Mesodermal cell (in vitro differentiated cells): ENCODE measurements around the gene ABHD4.
"Not testable (repeated sequence)": the region's sequence is repeated elsewhere in the genome, so short reads cannot be mapped to it uniquely, and the experiment has no call there.

Experiments used
- H3K27ac ChIP-seq: 2 replicates; pipeline ENCODE4 v1.7.0; 2013; ENCODE audit warnings: mild to moderate bottlenecking, low read depth, low read length, moderate library complexity; ENCODE audit not compliant: severe bottlenecking
- H3K36me3 ChIP-seq: 2 replicates; pipeline ENCODE4 v1.7.1; 2013; ENCODE audit warnings: mild to moderate bottlenecking, low read length, moderate library complexity; ENCODE audit not compliant: control insufficient read depth, insufficient read depth
- H3K4me1 ChIP-seq: one replicate; pipeline ENCODE4 v1.7.1; 2013; ENCODE audit warnings: mild to moderate bottlenecking, low read length; ENCODE audit not compliant: insufficient read depth, control insufficient read depth, poor library complexity, severe bottlenecking
- H3K4me3 ChIP-seq: 2 replicates; pipeline ENCODE4 v1.7.0; 2013; ENCODE audit warnings: low read length, control low read depth, mild to moderate bottlenecking; ENCODE audit not compliant: insufficient read depth, poor library complexity, severe bottlenecking; ENCODE audit errors: extremely low read depth
- H3K9me3 ChIP-seq: 2 replicates; pipeline ENCODE4 v1.7.1; 2013; ENCODE audit warnings: mild to moderate bottlenecking, low read length, moderate library complexity; ENCODE audit not compliant: control insufficient read depth
- WGBS, 2 experiments: methylation state at CpG; one replicate each; pipeline ENCODE4 v1.1.5; 2013; ENCODE audit warnings: missing lambda C conversion rate in 2 of 2; ENCODE audit not compliant: insufficient coverage in 2 of 2; 5-methylcytosine and 5-hydroxymethylcytosine counted together

The ABHD4 gene

GRCh38 chr14:22563987-22564386 is 34.1 kb upstream of the ABHD4 start:
- H3K36me3 ChIP-seq: peaks cover 66% of the 10 kb centered on the region

GRCh38 chr14:22564463-22564862 is 33.6 kb upstream of the ABHD4 start:
- peaks cover 71% of the 10 kb centered on the region for H3K36me3 ChIP-seq

More at GRCh38 chr14:22563987-22564386, 34.1 kb upstream of the ABHD4 start:
- H3K9me3 ChIP-seq: no peaks in the 10 kb centered on the region
- H3K27ac ChIP-seq: no peak overlapping the region
- H3K4me3 ChIP-seq: no peak overlapping the region
- H3K4me1 ChIP-seq: peaks cover 20% of the 10 kb centered on the region
- 100% methylated on average over 3 to 4 of the region's 5 CpGs for WGBS, 2 experiments

GRCh38 chr14:22565391-22565945 is 32.6 kb upstream of the ABHD4 start:
- H3K36me3 ChIP-seq: peaks cover 77% of the 10 kb centered on the region
- no CpG with 5 or more reads among the region's 3 CpGs for WGBS, 2 experiments
- H3K4me1 ChIP-seq: peaks cover 20% of the 10 kb centered on the region
- H3K9me3 ChIP-seq: no peaks in the 10 kb centered on the region
- H3K27ac ChIP-seq: no peak overlapping the region
- no peak overlapping the region for H3K4me3 ChIP-seq

More at GRCh38 chr14:22564463-22564862, 33.6 kb upstream of the ABHD4 start:
- no peak overlapping the region for H3K27ac ChIP-seq
- 91% methylated on average over 1 of the region's 1 CpG; no CpG with 5 or more reads in 1 of the 2 experiments for WGBS, 2 experiments
- H3K9me3 ChIP-seq: no peaks in the 10 kb centered on the region
- no peak overlapping the region for H3K4me3 ChIP-seq
- H3K4me1 ChIP-seq: peaks cover 20% of the 10 kb centered on the region

- Histone ChIP-seq H3K36me3 (peaks cover 85% of the 10 kb centered on the region), H3K4me1 (peaks cover 15% of the 10 kb centered on the region)
- not testable (repeated sequence) for H3K27ac ChIP-seq, H3K9me3 ChIP-seq, H3K4me3 ChIP-seq
- WGBS, 2 experiments: 93 to 100% methylated on average over 6 to 7 of the region's 9 CpGs
These were observed 31.8 kb upstream of the ABHD4 start for GRCh38 chr14:22566266-22566665.

- Histone ChIP-seq H3K9me3 (no peaks in the 10 kb centered on the region), H3K27ac (no peak overlapping the region), H3K4me3 (no peak overlapping the region), H3K36me3 (peaks cover 91% of the 10 kb centered on the region), H3K4me1 (peaks cover 10% of the 10 kb centered on the region)
- WGBS, 2 experiments: 100% methylated on average over 2 of the region's 2 CpGs; no CpG with 5 or more reads in 1 of the 2 experiments
These were observed 31.3 kb upstream of the ABHD4 start for GRCh38 chr14:22566845-22567244.

GRCh38 chr14:22567437-22567836 is 30.7 kb upstream of the ABHD4 start:
- Histone ChIP-seq H3K4me3 (no peak overlapping the region), H3K27ac (no peak overlapping the region), H3K36me3 (peaks cover 92% of the 10 kb centered on the region), H3K4me1 (peaks cover 7% of the 10 kb centered on the region), H3K9me3 (no peaks in the 10 kb centered on the region)
- 100% methylated on average over 1 of the region's 1 CpG; no CpG with 5 or more reads in 1 of the 2 experiments for WGBS, 2 experiments

- peaks cover 93% of the 10 kb centered on the region for H3K36me3 ChIP-seq
- H3K9me3 ChIP-seq: no peaks in the 10 kb centered on the region
- peaks cover 13% of the 10 kb centered on the region for H3K4me1 ChIP-seq
- WGBS, 2 experiments: 91 to 94% methylated on average over 2 of the region's 6 CpGs
- no peak overlapping the region for H3K4me3 ChIP-seq
- no peak overlapping the region for H3K27ac ChIP-seq
These were observed 28.9 kb upstream of the ABHD4 start for GRCh38 chr14:22569106-22569736.

GRCh38 chr14:22569737-22570131 is 28.4 kb upstream of the ABHD4 start:
- peaks cover 8% of the 10 kb centered on the region for H3K4me1 ChIP-seq
- peaks cover 93% of the 10 kb centered on the region for H3K36me3 ChIP-seq
- WGBS, 2 experiments: no CpG with 5 or more reads among the region's 3 CpGs
- no peak overlapping the region for H3K4me3 ChIP-seq
- no peak overlapping the region for H3K27ac ChIP-seq
- H3K9me3 ChIP-seq: no peaks in the 10 kb centered on the region

GRCh38 chr14:22570132-22570949 is 27.8 kb upstream of the ABHD4 start:
- 19 to 42% methylated on average over 5 to 7 of the region's 8 CpGs for WGBS, 2 experiments
- Histone ChIP-seq H3K36me3 (peaks cover 93% of the 10 kb centered on the region), H3K9me3 (no peaks in the 10 kb centered on the region), H3K4me3 (no peak overlapping the region), H3K27ac (peak overlapping the region; percentile 48), H3K4me1 (peaks cover 6% of the 10 kb centered on the region)

- Histone ChIP-seq H3K36me3 (peaks cover 82% of the 10 kb centered on the region), H3K4me1 (peaks cover 6% of the 10 kb centered on the region), H3K9me3 (no peaks in the 10 kb centered on the region), H3K27ac (peak overlapping the region; percentile 36), H3K4me3 (no peak overlapping the region)
- WGBS, 2 experiments: 88 to 100% methylated on average over 1 of the region's 1 CpG
These were observed 25.5 kb upstream of the ABHD4 start for GRCh38 chr14:22572562-22573058.
